ENCODE results near the gene CTNND2.
"Not testable (repeated sequence)": the region's sequence is repeated elsewhere in the genome, so short reads cannot be mapped to it uniquely, and the experiment has no call there.

CTNND2 gene

DNA sequence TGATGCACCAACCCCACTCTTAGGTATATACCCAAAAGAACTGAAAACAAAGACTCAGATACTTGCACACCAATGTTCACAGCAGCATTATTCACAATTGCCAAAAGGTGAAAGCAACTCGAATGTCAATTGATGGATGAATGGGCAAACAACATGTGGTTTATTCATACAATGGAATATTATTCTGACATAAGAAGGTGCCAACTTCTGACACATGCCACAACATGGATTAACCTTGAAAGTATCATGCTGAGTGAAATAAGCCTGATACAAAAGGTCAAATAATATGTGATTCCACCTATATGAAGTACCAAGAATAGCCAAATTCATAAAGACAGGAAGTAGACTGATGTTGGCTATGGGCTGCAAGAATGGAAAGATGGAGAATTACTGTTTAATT is 35.0 kb downstream of the CTNND2 start:
- no peak for DNase-seq

GRCh38 chr5:11863911-11864310 is 40.3 kb downstream of the CTNND2 start:
- DNase-seq, result no peak

GRCh38 chr5:11857391-11857790 is 46.9 kb downstream of the CTNND2 start:
- DNase-seq, result no peak

DNA sequence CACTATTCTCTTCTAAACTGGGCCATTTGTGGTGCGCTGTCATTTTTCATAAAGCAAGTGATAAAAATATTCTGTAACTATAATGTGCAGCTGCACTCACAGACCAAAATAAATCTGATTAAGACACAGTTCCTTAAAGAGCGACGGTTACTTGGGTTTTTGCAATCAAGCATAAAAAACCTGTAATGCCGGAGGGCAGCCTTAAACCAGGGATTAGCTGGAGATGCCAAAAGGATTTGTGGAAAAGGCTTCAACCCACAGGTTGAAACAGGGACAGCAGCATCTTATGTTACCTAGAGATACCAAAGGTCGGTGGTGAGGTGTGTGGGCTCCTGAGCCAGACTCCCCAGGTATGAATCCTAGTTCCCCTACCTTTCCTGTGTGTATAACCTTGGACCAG is 49.3 kb downstream of the CTNND2 start:
- no peak for DNase-seq

DNA sequence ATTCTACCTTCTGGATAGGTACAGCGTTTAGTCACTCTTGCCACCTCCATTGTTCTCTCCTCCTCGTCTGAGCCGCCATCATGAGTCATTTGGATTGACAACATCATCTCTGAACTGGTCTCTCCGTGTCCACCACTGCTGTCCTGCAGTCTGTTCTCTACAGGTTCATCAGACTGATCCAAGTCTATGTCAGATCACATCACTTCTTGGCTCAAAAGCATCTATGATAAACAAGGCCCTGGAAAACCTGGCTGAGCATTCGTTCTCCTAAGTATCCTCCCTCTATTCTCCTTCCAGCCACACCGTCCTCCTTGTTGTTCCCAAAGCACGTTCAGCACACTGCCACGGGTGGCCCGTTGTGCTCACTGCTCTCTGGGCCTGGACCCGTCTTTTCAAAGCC is 50.5 kb downstream of the CTNND2 start:
- no peak for DNase-seq

GRCh38 chr5:11853140-11853539 is 51.1 kb downstream of the CTNND2 start:
- no peak for DNase-seq

DNA sequence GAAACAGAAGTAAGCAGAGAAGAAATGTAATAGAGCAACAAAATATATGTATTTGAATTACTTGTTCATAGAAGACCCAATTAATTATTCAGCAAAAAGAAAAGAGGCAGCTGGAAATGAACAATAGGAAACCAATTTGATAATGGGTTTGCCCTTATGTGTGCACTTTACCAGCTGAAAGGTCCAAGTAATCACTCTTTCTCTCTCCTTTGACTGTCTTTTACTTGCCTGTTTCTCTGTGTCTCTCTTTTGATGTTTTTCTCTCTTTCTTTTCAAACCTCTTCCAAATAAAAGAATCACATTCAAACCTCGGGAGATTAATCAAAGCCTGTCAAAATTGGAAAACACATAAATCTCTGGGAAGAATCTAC is 51.5 kb downstream of the CTNND2 start:
- no peak for DNase-seq

DNA sequence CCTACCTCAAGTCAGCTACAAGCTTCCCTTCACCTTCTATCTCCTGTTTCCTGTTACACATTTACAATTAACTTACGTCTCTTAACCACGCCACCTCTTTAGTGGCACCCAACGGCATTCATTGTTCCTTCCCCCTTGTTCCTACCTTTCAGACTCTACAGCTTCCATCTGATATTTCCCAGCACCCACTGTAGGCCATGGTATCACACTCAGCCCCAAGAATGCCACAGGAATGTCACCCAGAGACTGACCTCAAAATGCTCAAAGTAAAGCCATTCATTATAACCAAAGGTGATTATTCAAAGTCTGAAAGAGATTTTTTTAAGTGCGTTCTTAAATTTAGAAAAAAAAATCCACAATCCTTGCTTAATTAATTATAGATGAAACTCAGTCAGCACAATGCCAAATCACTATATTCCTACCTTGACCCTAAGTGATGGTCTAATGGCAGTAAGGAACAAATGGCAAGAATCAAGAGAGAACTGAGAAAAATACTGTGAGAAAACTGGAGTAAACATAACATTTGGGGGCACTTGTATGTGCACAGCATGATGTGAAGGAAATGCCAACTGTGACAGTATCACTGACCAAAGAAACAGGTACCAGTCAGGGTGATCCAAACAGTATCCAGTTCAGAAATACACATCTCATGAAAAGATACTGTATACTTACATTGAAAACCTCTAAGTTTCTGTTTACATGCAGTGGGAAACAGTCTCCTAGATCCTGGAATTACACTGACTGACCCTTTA is 52.1 kb downstream of the CTNND2 start:
- DNase-seq, result no peak

GRCh38 chr5:11851416-11851815 is 52.8 kb downstream of the CTNND2 start:
- no peak for DNase-seq

GRCh38 chr5:11828566-11828965 is 75.7 kb downstream of the CTNND2 start:
- DNase-seq, result not testable (repeated sequence)

DNA sequence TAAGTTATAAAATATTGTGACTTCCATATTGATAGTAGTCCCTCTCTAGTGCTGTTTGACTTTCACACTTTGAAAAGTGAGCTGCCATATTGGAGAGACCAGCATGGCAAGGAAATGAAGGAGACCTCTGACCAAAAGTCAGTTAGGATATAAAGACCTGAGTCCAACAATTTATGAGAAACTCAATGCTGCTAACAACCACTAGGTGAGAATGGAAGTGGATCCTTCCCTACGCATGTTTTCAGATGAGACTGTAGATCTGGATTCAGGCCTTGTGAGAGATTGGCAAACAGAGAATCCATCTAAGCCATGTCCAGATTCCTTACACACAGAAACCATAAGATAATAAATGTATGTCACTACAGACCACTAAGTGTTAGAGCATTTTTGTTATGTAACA is 81.6 kb downstream of the CTNND2 start:
- no peak for DNase-seq

- DNase-seq, result no peak
Measured at GRCh38 chr5:11815916-11816315, 88.3 kb downstream of the CTNND2 start.

- no peak for DNase-seq
Measured at GRCh38 chr5:11815481-11815880, 88.8 kb downstream of the CTNND2 start.

DNA sequence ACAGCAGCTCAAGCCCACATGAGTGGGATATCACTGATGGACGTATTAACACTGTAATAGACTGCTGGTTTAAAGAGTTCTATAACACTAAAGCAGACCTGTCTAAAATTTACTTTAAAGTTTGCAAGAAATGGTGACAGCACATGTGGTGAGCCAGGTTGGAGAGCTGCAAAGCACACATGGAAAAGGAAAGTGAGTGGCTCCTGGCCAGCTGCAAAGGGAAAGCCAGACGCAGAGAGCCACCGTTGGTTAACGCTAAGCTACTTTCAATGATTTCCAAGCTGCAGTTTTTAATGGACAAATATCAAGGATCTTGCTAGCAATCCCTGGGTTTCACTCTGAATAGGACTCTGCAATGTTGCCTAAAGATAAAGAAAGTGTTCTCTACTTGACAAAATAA is 89.9 kb downstream of the CTNND2 start:
- DNase-seq, result no peak

DNA sequence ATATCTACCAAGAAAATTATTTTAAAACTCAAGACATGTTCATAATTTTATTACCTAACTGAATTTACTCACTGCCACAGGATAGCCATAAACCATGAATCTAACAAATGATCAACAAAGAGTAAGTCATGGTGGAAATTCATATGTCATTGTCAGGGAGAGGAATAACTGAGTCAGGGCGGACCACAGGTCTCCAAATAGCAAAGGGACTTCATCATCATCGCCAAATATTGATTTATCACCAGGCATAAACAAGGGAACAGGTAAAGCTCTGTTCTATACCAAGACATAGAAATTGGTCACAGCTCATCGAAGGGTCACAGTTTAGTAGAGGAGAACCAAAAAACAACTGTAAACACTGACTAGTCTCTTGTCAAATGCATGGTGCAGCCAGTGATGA is 94.8 kb downstream of the CTNND2 start:
- DNase-seq, result no peak

DNA sequence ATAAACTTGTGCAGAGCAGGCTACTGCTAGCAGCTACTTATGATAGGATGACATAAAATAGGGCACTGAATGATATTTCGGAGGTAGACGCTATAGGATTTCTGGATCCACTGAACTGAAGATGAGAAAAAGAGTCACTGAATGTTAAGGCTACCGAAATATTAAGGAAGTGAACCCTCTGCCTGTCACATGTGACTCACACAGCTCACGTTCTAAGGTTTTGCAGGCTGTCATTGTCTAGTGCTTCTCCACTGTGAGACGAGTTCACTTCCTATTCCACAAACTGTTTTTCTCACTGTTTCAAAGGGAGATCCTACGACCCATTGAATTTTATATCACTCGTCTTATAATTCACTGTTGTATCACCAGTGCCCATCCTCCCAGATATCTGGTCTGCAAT is 100.8 kb downstream of the CTNND2 start:
- DNase-seq, result no peak

- no peak for DNase-seq
Measured at GRCh38 chr5:11801061-11801460, 103.2 kb downstream of the CTNND2 start.

GRCh38 chr5:11797132-11797531 is 107.1 kb downstream of the CTNND2 start:
- no peak for DNase-seq

GRCh38 chr5:11793396-11793795 is 110.8 kb downstream of the CTNND2 start:
- DNase-seq, result no peak

DNA sequence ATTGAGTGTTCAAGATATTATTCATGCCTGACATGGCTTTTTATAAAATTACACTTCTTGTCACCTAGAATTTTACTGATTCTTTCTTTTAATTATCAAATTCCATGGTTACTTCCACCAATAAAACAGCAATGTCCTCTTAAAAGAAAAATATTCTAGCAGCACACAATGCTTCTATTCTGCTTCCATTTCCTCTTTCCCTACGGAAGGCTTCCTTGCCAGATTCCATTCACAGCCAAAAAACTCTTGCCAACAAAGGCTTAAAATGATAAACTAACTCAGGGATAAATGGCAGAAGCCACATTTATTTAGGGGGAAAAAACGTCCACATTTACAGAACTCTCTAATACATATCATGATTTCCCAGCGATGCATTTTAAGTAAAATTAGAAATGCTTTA is 111.6 kb downstream of the CTNND2 start:
- DNase-seq, result no peak

- no peak for DNase-seq
Measured at GRCh38 chr5:11791792-11792191, 112.5 kb downstream of the CTNND2 start.

DNA sequence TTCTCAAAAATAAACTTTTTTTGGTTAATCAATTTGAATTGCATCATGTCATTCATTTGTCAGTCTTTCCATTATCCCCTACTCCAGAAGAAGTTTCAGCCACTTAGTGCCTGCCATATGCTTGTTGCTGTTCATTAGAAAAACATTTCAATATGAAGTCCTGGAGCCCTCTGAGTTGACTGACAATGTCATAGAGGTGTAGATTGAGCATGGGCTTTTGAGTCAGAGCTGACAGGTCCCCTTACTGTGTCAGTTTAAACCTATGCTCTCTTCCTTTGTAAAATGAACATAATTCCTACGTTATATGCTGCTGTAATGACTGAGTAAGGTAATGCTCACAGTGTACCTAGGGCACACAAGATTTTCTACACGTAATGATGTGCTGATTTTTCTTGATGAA is 114.0 kb downstream of the CTNND2 start:
- DNase-seq, result no peak

DNA sequence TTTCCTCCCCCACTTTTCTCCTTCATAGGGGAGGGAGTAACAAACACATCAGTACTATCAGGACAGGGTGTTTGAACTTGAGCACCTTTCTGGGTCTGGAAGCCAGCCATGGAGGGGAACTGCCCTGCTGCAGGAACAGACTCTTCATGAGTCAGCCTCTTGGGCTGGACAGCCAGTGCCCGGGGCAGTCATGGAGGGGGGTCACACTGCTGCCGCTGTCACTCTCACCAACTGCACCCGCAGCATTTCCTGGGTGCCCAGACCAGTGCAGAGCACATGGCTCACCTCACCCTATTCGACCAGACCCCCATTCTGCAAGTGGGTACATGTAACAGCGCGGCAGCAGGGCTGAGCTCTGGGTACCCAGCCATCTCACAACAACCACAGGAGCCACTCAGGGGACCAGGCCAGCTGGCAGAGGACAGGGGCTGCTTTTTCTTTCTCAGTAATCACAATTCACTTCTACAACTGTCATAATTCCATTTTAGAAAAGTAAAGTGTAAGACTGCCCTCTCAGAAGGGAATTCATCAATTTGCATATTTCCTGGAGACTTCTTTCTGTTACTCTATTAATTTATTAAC is 118.4 kb downstream of the CTNND2 start:
- no peak for DNase-seq

GRCh38 chr5:11780641-11781345 is 123.5 kb downstream of the CTNND2 start:
- no peak for DNase-seq
